NK-92 (cell line): Measurements from ENCODE around the gene LMNTD2.

ENCODE experiments used
- DNase-seq: peaks from one replicate; lab custom pipeline; 2025; ENCODE audit not compliant: unreplicated experiment; lab: John Stamatoyannopoulos, UW

The LMNTD2 gene

GRCh38 chr11:568306-569157, 8.0 kb upstream of the LMNTD2 start:
- DNase-seq, result peak; percentile 66

GRCh38 chr11:567629-568292, 7.2 kb upstream of the LMNTD2 start:
- no peak for DNase-seq

GRCh38 chr11:567011-567628, 6.6 kb upstream of the LMNTD2 start:
- no peak for DNase-seq

- DNase-seq, result no peak
Measured at GRCh38 chr11:565921-566509, 5.5 kb upstream of the LMNTD2 start.

- no peak for DNase-seq
Measured at GRCh38 chr11:563812-564578, 3.5 kb upstream of the LMNTD2 start.

GRCh38 chr11:563066-563811, 2.7 kb upstream of the LMNTD2 start:
- DNase-seq, result no peak

GRCh38 chr11:562046-562645, 1.6 kb upstream of the LMNTD2 start:
- no peak for DNase-seq

- DNase-seq, result no peak
Measured at GRCh38 chr11:561148-562003, 838 bp upstream of the LMNTD2 start.

GRCh38 chr11:559712-560304, 730 bp downstream of the LMNTD2 start:
- DNase-seq, result no peak

- no peak for DNase-seq
Measured at GRCh38 chr11:559020-559620, 1.4 kb downstream of the LMNTD2 start.

- no peak for DNase-seq
Measured at GRCh38 chr11:558503-558902, 2.0 kb downstream of the LMNTD2 start.

- no peak for DNase-seq
Measured at GRCh38 chr11:557328-558132, 3.0 kb downstream of the LMNTD2 start.

GRCh38 chr11:556662-557256, 3.8 kb downstream of the LMNTD2 start:
- DNase-seq, result no peak

- DNase-seq, result no peak
Measured at GRCh38 chr11:555780-556661, 4.5 kb downstream of the LMNTD2 start.

GRCh38 chr11:555227-555779, 5.2 kb downstream of the LMNTD2 start:
- no peak for DNase-seq
